Breast epithelium (tissue), 4 donors: ENCODE measurements around the gene TRPT1. TPM values are rescaled to one million over a fixed set of nuclear protein-coding genes. Genes with fewer than 3 reads are reported as not detected.

Experiments
- DNase-seq, 2 donors: peaks; one replicate each; pipeline ENCODE4 v3.0.0-alpha.2; 2019; ENCODE audit warnings: low spot score in 2 of 2
- H3K27ac ChIP-seq, 2 donors: fragments of 200-600 bp; sonication (generic) in 1 of 2; one replicate each; pipeline ENCODE4 v1.5.1; 2016 to 2019; ENCODE audit warnings: mild to moderate bottlenecking in 1 of 2
- H3K27me3 ChIP-seq, 2 donors: fragments of 200-600 bp; sonication (generic) in 1 of 2; one replicate each; pipeline versions ENCODE4 v1.5.1 to v1.6.0; 2017 to 2019; ENCODE audit warnings: control low read depth in 1 of 2, mild to moderate bottlenecking in 1 of 2
- H3K36me3 ChIP-seq: fragments of 200-600 bp; one replicate; pipeline ENCODE4 v1.5.1; 2019
- H3K4me1 ChIP-seq, 2 donors: fragments of 200-600 bp; sonication (generic); one replicate each; pipeline ENCODE4 v1.5.1; 2016 to 2019; ENCODE audit warnings: control low read depth in 1 of 2
- H3K4me3 ChIP-seq, 3 donors: fragments of 200-600 bp; sonication (generic); 1 replicate in 2 of 3; 2 replicates in 1 of 3; pipeline ENCODE4 v1.5.1; 2016 to 2019; ENCODE audit warnings: mild to moderate bottlenecking in 3 of 3, moderate library complexity in 2 of 3
- H3K9me3 ChIP-seq, 2 donors: fragments of 200-600 bp; sonication (generic) in 1 of 2; one replicate each; pipeline ENCODE4 v1.5.1; 2016 to 2019; ENCODE audit warnings: control low read depth in 1 of 2
- CTCF ChIP-seq, 3 donors: fragments of 450-650 bp; IDR thresholded peaks; one replicate each; pipeline ENCODE4 v1.5.1; 2016 to 2017; ENCODE audit warnings: antibody characterized with exemption in 3 of 3, mild to moderate bottlenecking in 3 of 3, moderate library complexity in 3 of 3
- POLR2A ChIP-seq: fragments of 450-650 bp; IDR thresholded peaks from one replicate; pipeline ENCODE4 v1.6.1; 2016; ENCODE audit warnings: antibody characterized with exemption, mild to moderate bottlenecking, moderate library complexity
- POLR2AphosphoS5 ChIP-seq, 3 donors: sonication (generic); formaldehyde crosslinking; IDR thresholded peaks; one replicate each; pipeline ENCODE4 v1.6.1; 2017; ENCODE audit warnings: antibody characterized with exemption in 3 of 3
- intact Hi-C: fragments of 100-400 bp; cut with DNase I; formaldehyde crosslinking; loops from one replicate; pipeline ENCODE4 v1.15.1; 2023; ENCODE audit warnings: low total_unique reads
- total RNA-seq, 3 donors: library from RNA; depleted of rRNA; stranded (reverse); fragments of >200 nt; gene quantifications; one replicate each; pipeline ENCODE4 v1.1.0, GENCODE V29; 2016

Gene TRPT1
- total RNA-seq, 3 donors from 2014 or later, result 42.9 to 54.1 (median 51.1) TPM

- intact Hi-C loops, result no loop called here
- TF ChIP-seq CTCF (IDR thresholded peaks at IDR 0.05) (no peak), POLR2A (no peak), POLR2AphosphoS5 (IDR thresholded peaks at IDR 0.05) (no peak)
- H3K27ac ChIP-seq, result no peak overlapping the region
These were observed 16.5 kb downstream of the TRPT1 start for GRCh38 chr11:64209563-64209843.

GRCh38 chr11:64208796-64209562 lies 17.0 kb downstream of the TRPT1 start:
- Histone ChIP-seq H3K4me1 (peaks cover 0 to 8% of the 10 kb centered on the region in 2 donors), H3K27me3 (no peaks in the 10 kb centered on the region), H3K27ac (peak overlapping the region in 1 of 2 donors; percentile 95), H3K4me3 (peak overlapping the region in 1 of 3 donors; percentile 62), H3K9me3 (no peaks in the 10 kb centered on the region), H3K36me3 (peaks cover under 1% of the 10 kb centered on the region)
- intact Hi-C loops, result no loop called here
- TF ChIP-seq POLR2AphosphoS5 (IDR thresholded peaks at IDR 0.05), result no peak
- no peak for TF ChIP-seq CTCF (IDR thresholded peaks at IDR 0.05)
- TF ChIP-seq POLR2A, result no peak
- DNase-seq, result no peak

More at GRCh38 chr11:64209563-64209843, 16.5 kb downstream of the TRPT1 start:
- H3K27me3 ChIP-seq, result no peaks in the 10 kb centered on the region
- no peaks in the 10 kb centered on the region for H3K9me3 ChIP-seq
- no peak for DNase-seq
- H3K4me3 ChIP-seq, result no peak overlapping the region
- H3K36me3 ChIP-seq, result no peaks in the 10 kb centered on the region
- H3K4me1 ChIP-seq, result peaks cover 0 to 3% of the 10 kb centered on the region in 2 donors

DNA sequence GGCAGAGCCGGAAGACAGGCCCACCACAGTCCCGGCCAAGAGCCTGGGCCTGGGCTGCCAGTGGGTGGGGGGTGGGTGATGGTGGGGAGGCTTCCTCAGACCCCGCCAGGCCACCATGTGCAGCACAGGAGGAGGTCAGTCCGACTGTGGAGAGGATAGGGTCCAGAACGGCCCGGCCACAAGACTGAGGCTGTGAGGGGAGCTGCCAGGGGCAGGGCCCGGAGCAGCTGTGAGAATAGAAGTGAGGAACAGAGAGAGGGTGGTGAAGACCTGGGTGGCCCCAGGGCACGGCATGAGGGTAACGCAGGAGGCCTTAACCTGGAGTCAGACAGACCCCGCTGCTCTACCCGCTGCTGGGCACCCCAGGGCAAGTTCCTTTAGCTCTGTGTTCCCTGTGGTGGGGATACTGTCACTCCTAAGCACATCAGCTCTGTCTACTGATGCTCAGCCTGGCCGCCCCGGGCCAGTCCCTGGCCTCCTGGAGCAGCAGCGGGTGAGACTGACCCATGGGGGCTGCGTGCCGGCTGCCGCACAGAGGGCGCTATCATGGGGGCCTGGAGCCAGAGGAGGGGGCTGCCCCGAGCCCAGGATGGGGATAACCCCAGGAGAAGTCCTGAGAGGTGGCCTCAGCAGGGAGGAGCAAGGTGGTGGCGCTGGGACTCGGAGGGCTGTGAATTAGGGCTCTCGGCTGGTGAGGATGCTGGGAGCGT lies 17.7 kb downstream of the TRPT1 start:
- intact Hi-C loops, result no loop called here
- H3K27me3 ChIP-seq, result no peaks in the 10 kb centered on the region
- peaks cover 6% of the 10 kb centered on the region for H3K36me3 ChIP-seq
- no peaks in the 10 kb centered on the region for H3K9me3 ChIP-seq
- DNase-seq, result no peak
- peak overlapping the region; percentile 62 to 95 for H3K27ac ChIP-seq
- TF ChIP-seq POLR2A (no peak), POLR2AphosphoS5 (IDR thresholded peaks at IDR 0.05) (no peak), CTCF (IDR thresholded peaks at IDR 0.05) (no peak)
- H3K4me3 ChIP-seq, result peak overlapping the region; percentile 39 to 62 (median 46)
- peaks cover 0 to 8% of the 10 kb centered on the region in 2 donors for H3K4me1 ChIP-seq

DNA sequence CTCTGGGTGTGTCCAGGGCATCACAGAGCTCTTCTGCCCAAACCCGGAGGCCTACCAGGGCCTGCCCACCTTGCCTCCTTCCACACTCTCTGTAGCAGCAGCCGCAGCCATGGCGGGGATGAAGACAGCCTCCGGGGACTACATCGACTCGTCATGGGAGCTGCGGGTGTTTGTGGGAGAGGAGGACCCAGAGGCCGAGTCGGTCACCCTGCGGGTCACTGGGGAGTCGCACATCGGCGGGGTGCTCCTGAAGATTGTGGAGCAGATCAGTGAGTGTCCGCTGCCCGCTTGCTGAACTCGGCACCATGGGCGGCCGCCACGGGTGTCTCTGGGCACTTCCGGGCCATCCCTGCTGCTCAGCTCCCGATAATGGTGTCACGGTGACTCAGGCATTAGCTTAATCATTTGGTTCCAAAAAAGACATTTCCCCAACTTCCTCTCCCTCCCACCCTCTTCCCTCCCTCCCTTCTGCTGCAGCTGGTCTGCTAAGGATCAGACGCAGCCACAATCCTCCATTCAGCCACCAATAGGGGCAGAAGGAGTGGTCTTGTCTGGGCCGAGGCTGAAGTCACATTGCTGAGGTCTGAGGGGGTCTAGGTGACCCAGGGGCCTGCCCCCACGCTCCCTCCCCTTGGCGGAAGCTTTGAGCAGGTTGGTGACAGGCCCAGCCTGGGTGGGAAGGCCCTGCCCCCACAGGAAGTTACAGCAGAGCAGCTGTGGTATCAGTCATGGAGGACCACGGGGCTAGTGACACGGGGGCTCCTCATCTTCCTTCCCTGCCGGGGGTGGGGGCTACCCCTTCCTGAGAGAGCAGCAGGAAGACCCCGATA lies 18.5 kb downstream of the TRPT1 start:
- Histone ChIP-seq H3K36me3 (peaks cover 6% of the 10 kb centered on the region), H3K27ac (peak overlapping the region; percentile 62 to 95)

More for the DNA sequence above, 18.5 kb downstream of the TRPT1 start:
- Histone ChIP-seq H3K27me3 (no peaks in the 10 kb centered on the region), H3K4me3 (peak overlapping the region; percentile 39 to 62 (median 46)), H3K4me1 (peaks cover 0 to 8% of the 10 kb centered on the region in 2 donors), H3K9me3 (no peaks in the 10 kb centered on the region)
- DNase-seq, result no peak
- TF ChIP-seq POLR2AphosphoS5 (IDR thresholded peaks at IDR 0.05), result peak in 1 of 3 donors; percentile 33
- TF ChIP-seq CTCF (IDR thresholded peaks at IDR 0.05), result no peak
- intact Hi-C loops, result no loop called here
